GM06990 (cell line): Measurements from ENCODE around the gene LMNA.
"Not testable (repeated sequence)": the region's sequence is repeated elsewhere in the genome, so short reads cannot be mapped to it uniquely, and the experiment has no call there.

Experiments used
- DNase-seq: peaks from one replicate; pipeline ENCODE4 v3.0.0-alpha.2; 2011; ENCODE audit not compliant: insufficient read length; ENCODE audit errors: extremely low read depth
- H3K27me3 ChIP-seq: replicated peaks from 2 replicates; pipeline ENCODE4 v1.6.0; 2011; ENCODE audit warnings: low read length; ENCODE audit not compliant: control insufficient read depth, insufficient read depth
- H3K36me3 ChIP-seq: 2 replicates; pipeline ENCODE4 v1.5.1; 2011; ENCODE audit warnings: low read length; ENCODE audit not compliant: control insufficient read depth, insufficient read depth
- H3K4me3 ChIP-seq: replicated peaks from 2 replicates; pipeline ENCODE4 v1.5.1; 2011; ENCODE audit warnings: low read depth, mild to moderate bottlenecking, control low read depth, low read length
- CTCF ChIP-seq: IDR thresholded peaks from 2 replicates; pipeline ENCODE4 v1.5.1; 2011; ENCODE audit warnings: low read length, control low read depth, mild to moderate bottlenecking, inconsistent platforms; ENCODE audit not compliant: insufficient read depth, poor library complexity, severe bottlenecking

LMNA gene

GRCh38 chr1:156167536-156167935 lies 53.0 kb downstream of the LMNA start:
- peaks cover 18% of the 10 kb centered on the region for H3K36me3 ChIP-seq
- DNase-seq, result no peak

GRCh38 chr1:156172696-156173470 lies 58.4 kb downstream of the LMNA start:
- Histone ChIP-seq H3K4me3 (no peak overlapping the region), H3K27me3 (no peaks in the 10 kb centered on the region), H3K36me3 (peaks cover 43% of the 10 kb centered on the region)
- no peak for DNase-seq
- no peak for TF ChIP-seq CTCF

More at GRCh38 chr1:156167536-156167935, 53.0 kb downstream of the LMNA start:
- no peaks in the 10 kb centered on the region for H3K27me3 ChIP-seq
- no peak overlapping the region for H3K4me3 ChIP-seq
- TF ChIP-seq CTCF, result no peak

- TF ChIP-seq CTCF, result no peak
- DNase-seq, result no peak
- H3K27me3 ChIP-seq, result no peaks in the 10 kb centered on the region
- H3K36me3 ChIP-seq, result peaks cover 37% of the 10 kb centered on the region
- H3K4me3 ChIP-seq, result no peak overlapping the region
Observed at GRCh38 chr1:156176610-156177210, 62.2 kb downstream of the LMNA start.

- no peak overlapping the region for H3K4me3 ChIP-seq
- TF ChIP-seq CTCF, result no peak
- peaks cover 29% of the 10 kb centered on the region for H3K36me3 ChIP-seq
- no peaks in the 10 kb centered on the region for H3K27me3 ChIP-seq
- no peak for DNase-seq
Observed at GRCh38 chr1:156177919-156178654, 63.6 kb downstream of the LMNA start.

- peaks cover 16% of the 10 kb centered on the region for H3K36me3 ChIP-seq
- DNase-seq, result no peak
- H3K27me3 ChIP-seq, result no peaks in the 10 kb centered on the region
- no peak for TF ChIP-seq CTCF
- H3K4me3 ChIP-seq, result no peak overlapping the region
Observed at GRCh38 chr1:156180471-156180870, 66.0 kb downstream of the LMNA start.

GRCh38 chr1:156181391-156181924 lies 66.9 kb downstream of the LMNA start:
- DNase-seq, H3K27me3 ChIP-seq, H3K4me3 ChIP-seq: not testable (repeated sequence)
- H3K36me3 ChIP-seq, result peaks cover 10% of the 10 kb centered on the region

- not testable (repeated sequence) for H3K4me3 ChIP-seq, DNase-seq, H3K36me3 ChIP-seq, H3K27me3 ChIP-seq
Observed at GRCh38 chr1:156182010-156182779, 67.7 kb downstream of the LMNA start.
